HepG2 (cell line): Measurements from ENCODE around the gene ATG7. TPM values are rescaled to one million over a fixed set of nuclear protein-coding genes. Genes with fewer than 3 reads are reported as not detected.

Experiments
- ADNP ChIP-seq: sonication (generic); formaldehyde crosslinking; IDR thresholded peaks from 2 replicates; pipeline ENCODE4 v1.4.0; 2020; ENCODE audit warnings: missing genetic modification reagents
- ARID2 ChIP-seq: sonication (generic); formaldehyde crosslinking; IDR thresholded peaks from 2 replicates; pipeline ENCODE4 v1.8.1; 2022; ENCODE audit warnings: mild to moderate bottlenecking, missing genetic modification reagents, borderline replicate concordance
- CBX1 ChIP-seq: IDR thresholded peaks from one replicate; pipeline ENCODE4 v1.6.1; 2016; ENCODE audit warnings: antibody characterized with exemption, low read depth
- MTF2 ChIP-seq: sonication (generic); formaldehyde crosslinking; IDR thresholded peaks from 2 replicates; pipeline ENCODE4 v1.5.0; 2020; ENCODE audit warnings: missing genetic modification reagents, borderline replicate concordance
- NFE2L2 ChIP-seq: fragments of 150-350 bp; IDR thresholded peaks from 2 replicates; pipeline ENCODE4 v1.6.1; 2014; ENCODE audit warnings: low read length
- NR2F6 ChIP-seq, 2 experiments: IDR thresholded peaks; 2 replicates each; pipeline ENCODE4 v1.6.1; 2016; ENCODE audit warnings: antibody characterized with exemption in 1 of 2, mild to moderate bottlenecking in 1 of 2
- RARA ChIP-seq: IDR thresholded peaks from 2 replicates; pipeline ENCODE4 v1.6.1; 2016; ENCODE audit warnings: missing genetic modification reagents, missing compliant biosample characterization
- SETDB1 ChIP-seq: sonication (generic); formaldehyde crosslinking; IDR thresholded peaks from 2 replicates; pipeline ENCODE4 v1.5.1; 2020; ENCODE audit warnings: missing genetic modification reagents, mild to moderate bottlenecking, borderline replicate concordance
- TARDBP ChIP-seq: sonication (generic); formaldehyde crosslinking; IDR thresholded peaks from 2 replicates; pipeline ENCODE4 v1.8.0; 2022; ENCODE audit warnings: mild to moderate bottlenecking, missing genetic modification reagents
- ZFP82 ChIP-seq: sonication (generic); formaldehyde crosslinking; IDR thresholded peaks from 2 replicates; pipeline ENCODE4 v1.5.1; 2020; ENCODE audit warnings: mild to moderate bottlenecking, missing genetic modification reagents, borderline replicate concordance
- ZKSCAN5 ChIP-seq: sonication (generic); formaldehyde crosslinking; IDR thresholded peaks from 2 replicates; pipeline ENCODE4 v1.5.1; 2020; ENCODE audit warnings: mild to moderate bottlenecking, missing genetic modification reagents
- ZNF562 ChIP-seq: sonication (generic); formaldehyde crosslinking; IDR thresholded peaks from 2 replicates; pipeline ENCODE4 v1.8.0; 2022; ENCODE audit warnings: missing genetic modification reagents, borderline replicate concordance
- ZNF567 ChIP-seq: sonication (generic); formaldehyde crosslinking; IDR thresholded peaks from 2 replicates; pipeline ENCODE4 v1.8.1; 2023; ENCODE audit warnings: mild to moderate bottlenecking, missing genetic modification reagents, borderline replicate concordance
- ZNF605 ChIP-seq: sonication (generic); formaldehyde crosslinking; IDR thresholded peaks from 2 replicates; pipeline ENCODE4 v1.8.0; 2022; ENCODE audit warnings: mild to moderate bottlenecking, missing genetic modification reagents
- ZNF878 ChIP-seq: sonication (generic); formaldehyde crosslinking; IDR thresholded peaks from 2 replicates; pipeline ENCODE4 v1.8.1; 2023; ENCODE audit warnings: mild to moderate bottlenecking, missing genetic modification reagents, moderate library complexity
- polyA plus RNA-seq, 8 experiments: library from polyadenylated mRNA; depleted of rRNA in 3 of 8; stranded (reverse) in 7 of 8; unstranded in 1 of 8; fragments of >200 nt; fragmentation: Illumina TruSeq in 4 of 8; extraction: Trizol in 4 of 8; gene quantifications; 2 replicates each; pipeline versions ENCODE4 v1.2.1 to v1.2.3, GENCODE V29; 2011 to 2016; ENCODE audit warnings: low read depth in 4 of 8, missing spikeins in 1 of 8, mixed read lengths in 1 of 8; ENCODE audit not compliant: insufficient read depth in 1 of 8
- total RNA-seq, 5 experiments: library from RNA; depleted of rRNA; stranded (reverse); fragments of >200 nt; fragmentation: Illumina TruSeq; extraction: Trizol; gene quantifications; 2 replicates each; pipeline ENCODE4 v1.2.3, GENCODE V29; 2016; ENCODE audit warnings: low read depth in 1 of 5
- TF ChIP-seq, protein P1 (sequence below): sonication (generic); formaldehyde crosslinking; IDR thresholded peaks from 2 replicates; pipeline ENCODE4 v1.4.0; 2020; ENCODE audit warnings: missing genetic modification reagents, borderline replicate concordance
- TF ChIP-seq, protein P2 (sequence below): sonication (generic); formaldehyde crosslinking; IDR thresholded peaks from 2 replicates; pipeline ENCODE4 v1.8.0; 2022; ENCODE audit warnings: missing genetic modification reagents, mild to moderate bottlenecking, borderline replicate concordance
- TF ChIP-seq, protein P3 (sequence below): sonication (generic); formaldehyde crosslinking; IDR thresholded peaks from 2 replicates; pipeline ENCODE4 v1.8.0; 2022; ENCODE audit warnings: missing genetic modification reagents, low read depth, mild to moderate bottlenecking, borderline replicate concordance
- TF ChIP-seq, protein P4 (sequence below): sonication (generic); formaldehyde crosslinking; IDR thresholded peaks from 2 replicates; pipeline ENCODE4 v1.8.0; 2022; ENCODE audit warnings: mild to moderate bottlenecking, missing genetic modification reagents

The ATG7 gene
- total and polyA plus RNA-seq, 2 of the 13 experiments (the other 11 are each of a cell fraction or from before 2014, with no cell fraction given) = 7.8 to 22.1 TPM

DNA sequence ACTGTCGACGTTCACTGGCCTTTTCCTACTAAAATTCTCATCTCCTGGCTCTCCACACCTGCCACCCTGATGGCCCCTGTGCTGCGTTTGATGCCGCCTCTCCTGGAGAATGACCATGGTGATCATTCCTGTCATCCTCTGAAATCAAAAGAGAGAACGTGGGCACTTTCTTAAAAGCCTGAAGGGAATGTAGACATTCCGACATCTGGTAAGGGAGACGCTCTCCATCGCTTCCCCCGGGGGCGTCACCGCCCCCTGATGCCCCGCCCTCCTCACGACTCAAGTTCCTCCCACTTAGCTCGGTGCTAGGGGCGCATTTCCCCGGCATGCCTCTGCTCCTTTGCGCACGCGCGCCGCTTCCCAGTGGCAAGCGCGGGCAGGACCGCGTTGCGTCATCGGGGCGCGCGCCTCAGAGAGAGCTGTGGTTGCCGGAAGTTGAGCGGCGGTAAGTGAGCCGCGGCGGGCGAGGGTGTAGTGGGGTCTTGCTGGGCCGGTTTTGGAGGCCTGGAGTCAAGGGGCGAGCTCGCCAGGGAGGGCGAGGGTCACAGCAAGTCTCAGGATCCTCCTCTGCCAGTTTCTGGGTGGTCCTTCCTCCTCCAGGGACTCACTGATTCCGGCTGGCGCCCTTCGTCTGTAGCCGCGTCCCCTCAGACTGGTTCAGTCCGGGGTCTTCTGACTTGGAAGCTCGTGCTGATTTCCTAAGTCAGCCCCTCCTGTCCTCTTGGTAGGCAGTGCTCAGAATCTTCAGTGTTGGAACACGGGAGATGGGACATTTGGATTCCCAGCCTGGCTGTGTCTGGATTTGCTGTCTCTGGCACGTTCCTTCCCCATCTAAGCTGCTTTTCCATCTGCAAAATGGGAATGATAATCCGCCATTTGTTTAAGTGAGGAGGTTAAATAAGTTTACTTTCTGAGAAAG is at the start of gene ATG7 (continued):
- TF ChIP-seq CBX1 = peak; percentile 51
- no peak for TF ChIP-seq ZFP82
- TF ChIP-seq ARID2 (CRISPR knock-in tag) = 0 out of 2 replicates have a peak, but pooled peaks have one; percentile 55
- TF ChIP-seq ZNF562 (CRISPR knock-in tag) = no peak
- TF ChIP-seq, protein P1, sequence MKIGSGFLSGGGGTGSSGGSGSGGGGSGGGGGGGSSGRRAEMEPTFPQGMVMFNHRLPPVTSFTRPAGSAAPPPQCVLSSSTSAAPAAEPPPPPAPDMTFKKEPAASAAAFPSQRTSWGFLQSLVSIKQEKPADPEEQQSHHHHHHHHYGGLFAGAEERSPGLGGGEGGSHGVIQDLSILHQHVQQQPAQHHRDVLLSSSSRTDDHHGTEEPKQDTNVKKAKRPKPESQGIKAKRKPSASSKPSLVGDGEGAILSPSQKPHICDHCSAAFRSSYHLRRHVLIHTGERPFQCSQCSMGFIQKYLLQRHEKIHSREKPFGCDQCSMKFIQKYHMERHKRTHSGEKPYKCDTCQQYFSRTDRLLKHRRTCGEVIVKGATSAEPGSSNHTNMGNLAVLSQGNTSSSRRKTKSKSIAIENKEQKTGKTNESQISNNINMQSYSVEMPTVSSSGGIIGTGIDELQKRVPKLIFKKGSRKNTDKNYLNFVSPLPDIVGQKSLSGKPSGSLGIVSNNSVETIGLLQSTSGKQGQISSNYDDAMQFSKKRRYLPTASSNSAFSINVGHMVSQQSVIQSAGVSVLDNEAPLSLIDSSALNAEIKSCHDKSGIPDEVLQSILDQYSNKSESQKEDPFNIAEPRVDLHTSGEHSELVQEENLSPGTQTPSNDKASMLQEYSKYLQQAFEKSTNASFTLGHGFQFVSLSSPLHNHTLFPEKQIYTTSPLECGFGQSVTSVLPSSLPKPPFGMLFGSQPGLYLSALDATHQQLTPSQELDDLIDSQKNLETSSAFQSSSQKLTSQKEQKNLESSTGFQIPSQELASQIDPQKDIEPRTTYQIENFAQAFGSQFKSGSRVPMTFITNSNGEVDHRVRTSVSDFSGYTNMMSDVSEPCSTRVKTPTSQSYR (CRISPR knock-in tag) = no peak
- TF ChIP-seq, protein P2, sequence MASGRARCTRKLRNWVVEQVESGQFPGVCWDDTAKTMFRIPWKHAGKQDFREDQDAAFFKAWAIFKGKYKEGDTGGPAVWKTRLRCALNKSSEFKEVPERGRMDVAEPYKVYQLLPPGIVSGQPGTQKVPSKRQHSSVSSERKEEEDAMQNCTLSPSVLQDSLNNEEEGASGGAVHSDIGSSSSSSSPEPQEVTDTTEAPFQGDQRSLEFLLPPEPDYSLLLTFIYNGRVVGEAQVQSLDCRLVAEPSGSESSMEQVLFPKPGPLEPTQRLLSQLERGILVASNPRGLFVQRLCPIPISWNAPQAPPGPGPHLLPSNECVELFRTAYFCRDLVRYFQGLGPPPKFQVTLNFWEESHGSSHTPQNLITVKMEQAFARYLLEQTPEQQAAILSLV (CRISPR knock-in tag) = peak; percentile 88
- no peak for TF ChIP-seq MTF2 (CRISPR knock-in tag)
- TF ChIP-seq, protein P3, sequence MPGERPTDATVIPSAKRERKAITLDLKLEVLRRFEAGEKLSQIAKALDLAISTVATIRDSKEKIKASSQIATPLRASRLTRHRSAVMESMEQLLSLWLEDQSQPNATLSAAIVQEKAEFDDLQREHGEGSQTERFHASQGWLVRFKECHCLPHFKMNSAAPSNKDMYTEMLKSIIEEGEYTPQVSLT = no peak
- no peak for TF ChIP-seq NFE2L2
- no peak for TF ChIP-seq NR2F6 (IDR thresholded peaks at IDR 0.05)
- TF ChIP-seq NR2F6 (CRISPR knock-in tag; IDR thresholded peaks at IDR 0.05) = peak; percentile 42; the same call in 1 of the 2 replicates
- TF ChIP-seq ZKSCAN5 (CRISPR knock-in tag) = peak; percentile 80
- TF ChIP-seq TARDBP (CRISPR knock-in tag) = peak; percentile 97
- TF ChIP-seq ZNF878 (CRISPR knock-in tag) = peak; percentile 37; the same call in 1 of the 2 replicates
- peak; percentile 75; the same call in 1 of the 2 replicates for TF ChIP-seq ZNF605
- no peak for TF ChIP-seq ADNP (CRISPR knock-in tag)
- peak; percentile 93; the same call in 1 of the 2 replicates for TF ChIP-seq ZNF567 (CRISPR knock-in tag)
- no peak for TF ChIP-seq RARA (CRISPR knock-in tag)
- TF ChIP-seq, protein P4, sequence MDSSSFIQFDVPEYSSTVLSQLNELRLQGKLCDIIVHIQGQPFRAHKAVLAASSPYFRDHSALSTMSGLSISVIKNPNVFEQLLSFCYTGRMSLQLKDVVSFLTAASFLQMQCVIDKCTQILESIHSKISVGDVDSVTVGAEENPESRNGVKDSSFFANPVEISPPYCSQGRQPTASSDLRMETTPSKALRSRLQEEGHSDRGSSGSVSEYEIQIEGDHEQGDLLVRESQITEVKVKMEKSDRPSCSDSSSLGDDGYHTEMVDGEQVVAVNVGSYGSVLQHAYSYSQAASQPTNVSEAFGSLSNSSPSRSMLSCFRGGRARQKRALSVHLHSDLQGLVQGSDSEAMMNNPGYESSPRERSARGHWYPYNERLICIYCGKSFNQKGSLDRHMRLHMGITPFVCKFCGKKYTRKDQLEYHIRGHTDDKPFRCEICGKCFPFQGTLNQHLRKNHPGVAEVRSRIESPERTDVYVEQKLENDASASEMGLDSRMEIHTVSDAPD = 0 out of 2 replicates have a peak, but pooled peaks have one; percentile 50
- no peak for TF ChIP-seq SETDB1
